ENCODE measurements around the gene FTH1.
"Not testable (repeated sequence)": the region's sequence is repeated elsewhere in the genome, so short reads cannot be mapped to it uniquely, and the experiment has no call there.

Gene FTH1

GRCh38 chr11:61978703-61979661 is 11.5 kb upstream of the FTH1 start:
- DNase-seq (ENCODE audit: low read depth in 3 of 3) = no peak

- DNase-seq (ENCODE audit: low read depth in 3 of 3) = no peak
Measured at GRCh38 chr11:61976813-61977475, 9.5 kb upstream of the FTH1 start.

- no peak for DNase-seq (ENCODE audit: low read depth in 3 of 3)
Measured at GRCh38 chr11:61976420-61976800, 9.0 kb upstream of the FTH1 start.

DNA sequence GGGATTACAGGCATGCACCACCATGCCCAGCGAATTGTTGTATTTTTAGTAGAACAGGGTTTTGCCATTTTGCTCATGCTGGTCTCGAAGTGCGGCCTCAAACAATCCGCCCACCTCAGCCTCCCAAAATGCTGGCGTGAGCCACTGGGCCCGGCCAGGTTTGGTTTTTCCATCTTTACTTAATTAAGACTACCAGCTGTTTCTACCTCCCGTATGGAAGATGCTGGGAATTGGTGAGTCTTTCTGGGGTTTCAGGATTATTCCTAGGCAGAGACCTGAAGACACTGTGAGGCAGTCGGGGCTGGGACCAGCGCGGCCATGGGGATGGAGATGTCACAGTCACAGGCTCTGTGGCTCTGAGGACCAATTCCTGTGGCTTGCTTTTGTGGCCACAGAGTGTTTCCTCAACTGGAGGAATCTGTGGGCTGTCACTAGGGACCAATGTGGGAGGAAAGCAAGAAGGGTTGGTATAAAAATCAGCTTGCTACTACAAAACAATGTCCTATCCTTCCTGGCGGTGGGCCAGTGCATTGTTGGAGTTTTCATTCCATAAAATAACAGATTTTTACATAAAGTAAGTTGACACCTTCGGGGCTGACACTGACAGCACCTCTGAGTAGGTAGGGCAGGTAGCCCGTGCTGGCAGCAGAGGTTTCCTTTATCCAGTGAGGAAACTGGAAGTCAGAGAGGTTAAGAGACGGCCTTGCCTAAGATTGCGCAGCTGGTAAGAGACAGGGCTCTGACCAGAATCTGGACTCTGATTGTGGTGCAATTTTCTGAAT is 8.4 kb upstream of the FTH1 start:
- no peak for DNase-seq (ENCODE audit: low read depth in 3 of 3)

DNA sequence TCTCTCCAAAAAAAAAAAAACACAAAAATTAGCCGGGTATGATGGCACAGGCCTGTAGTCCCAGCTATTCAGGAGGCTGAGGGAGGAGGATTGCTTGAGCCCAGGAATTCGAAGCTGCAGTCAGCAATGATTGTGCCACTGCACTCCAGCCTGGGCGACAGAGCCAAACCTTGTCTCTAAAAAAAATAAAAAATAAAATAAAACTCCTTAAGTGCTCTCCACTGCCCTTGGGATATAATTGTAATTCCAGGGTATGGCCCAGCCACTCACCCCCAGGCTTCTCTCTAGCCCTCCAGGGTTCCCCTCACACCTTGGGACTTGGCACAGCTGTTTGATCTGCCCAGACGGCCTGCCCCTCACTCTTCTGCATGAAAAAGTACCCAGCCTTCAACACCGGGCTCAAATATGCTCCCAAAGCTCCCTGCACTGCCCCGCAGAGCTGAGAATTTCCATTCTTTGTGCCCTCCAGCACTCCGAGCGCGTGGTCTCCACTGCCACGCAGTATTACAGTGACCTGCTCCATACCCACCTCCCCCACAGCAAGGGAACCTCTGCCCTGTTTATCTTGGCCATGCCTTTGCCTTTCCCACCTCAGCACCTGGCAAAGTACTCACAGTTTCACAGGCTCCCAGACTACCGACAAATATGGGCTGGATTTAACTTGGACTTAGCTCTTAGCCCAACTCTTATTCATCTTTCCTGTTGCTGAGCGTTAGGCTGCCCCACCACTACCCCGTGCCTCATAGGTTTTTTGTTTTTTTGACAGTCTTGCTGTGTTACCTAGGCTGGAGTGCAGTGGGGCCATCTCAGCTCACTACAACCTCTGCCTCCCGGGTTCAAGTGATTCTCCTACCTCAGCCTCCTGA is 7.6 kb upstream of the FTH1 start:
- no peak for DNase-seq (ENCODE audit: low read depth in 3 of 3)

DNA sequence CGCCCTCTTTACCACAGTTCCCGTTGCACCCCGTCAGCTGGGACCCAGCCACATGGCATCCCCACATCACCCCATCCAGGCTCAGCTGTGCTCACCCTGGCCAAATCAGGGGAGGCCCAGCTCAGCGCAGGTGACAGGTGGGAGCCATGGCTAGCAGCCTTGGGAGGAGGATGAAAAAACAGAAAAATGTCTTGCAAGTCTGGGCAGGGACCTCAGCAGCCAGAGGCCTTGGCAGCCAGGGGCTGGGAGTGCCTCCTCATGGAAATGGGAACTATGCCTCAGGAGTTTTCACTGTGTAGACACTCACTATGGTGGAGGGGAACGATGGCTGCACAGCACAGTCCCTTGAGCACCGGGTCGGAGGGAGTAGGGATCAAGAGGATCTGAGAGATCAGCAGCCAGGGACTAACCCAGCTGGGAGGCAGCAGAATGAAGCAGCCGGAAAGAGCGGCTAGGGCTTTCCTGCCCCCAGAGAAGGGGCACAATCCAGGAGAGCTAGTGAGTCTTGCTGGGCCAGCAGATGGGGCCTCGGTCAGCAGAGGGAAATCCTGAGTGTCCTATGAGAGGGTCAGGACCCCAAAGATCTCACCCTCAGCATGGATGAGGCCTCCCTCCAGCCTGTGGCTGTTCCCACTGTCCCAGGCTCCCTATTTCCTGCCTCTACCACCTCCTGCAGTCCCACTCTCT is 6.2 kb upstream of the FTH1 start:
- DNase-seq (ENCODE audit: low read depth in 3 of 3) = no peak

- no peak for DNase-seq (ENCODE audit: low read depth in 3 of 3)
Measured at GRCh38 chr11:61972672-61973475, 5.4 kb upstream of the FTH1 start.

DNA sequence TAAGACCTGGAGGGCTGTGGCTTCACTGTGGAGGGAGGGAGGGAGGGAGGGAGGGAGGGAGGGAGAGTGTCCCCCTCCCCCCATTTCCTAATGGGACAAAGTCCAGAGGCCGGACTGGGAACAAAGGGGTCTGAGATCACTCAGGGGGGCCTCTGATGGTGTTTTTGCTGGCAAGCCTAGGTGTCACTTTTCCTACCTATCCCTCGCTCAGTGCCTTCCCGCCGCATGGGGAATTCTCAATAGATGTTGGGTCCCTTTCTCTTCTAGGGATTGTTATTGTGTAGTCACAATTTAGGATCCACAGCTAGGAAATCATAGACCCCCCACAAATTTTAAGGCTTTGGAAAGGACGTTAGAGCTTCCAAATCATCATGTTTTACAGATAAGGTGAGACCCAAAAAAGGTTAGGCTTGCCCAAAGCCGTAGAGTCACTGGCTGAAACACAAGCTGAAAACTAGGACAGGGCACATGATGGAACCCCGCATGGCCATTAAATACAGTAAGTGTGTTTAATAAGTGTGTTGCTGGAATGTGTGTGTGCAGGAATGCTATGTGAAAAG is 4.8 kb upstream of the FTH1 start:
- DNase-seq (ENCODE audit: low read depth in 3 of 3) = no peak

DNA sequence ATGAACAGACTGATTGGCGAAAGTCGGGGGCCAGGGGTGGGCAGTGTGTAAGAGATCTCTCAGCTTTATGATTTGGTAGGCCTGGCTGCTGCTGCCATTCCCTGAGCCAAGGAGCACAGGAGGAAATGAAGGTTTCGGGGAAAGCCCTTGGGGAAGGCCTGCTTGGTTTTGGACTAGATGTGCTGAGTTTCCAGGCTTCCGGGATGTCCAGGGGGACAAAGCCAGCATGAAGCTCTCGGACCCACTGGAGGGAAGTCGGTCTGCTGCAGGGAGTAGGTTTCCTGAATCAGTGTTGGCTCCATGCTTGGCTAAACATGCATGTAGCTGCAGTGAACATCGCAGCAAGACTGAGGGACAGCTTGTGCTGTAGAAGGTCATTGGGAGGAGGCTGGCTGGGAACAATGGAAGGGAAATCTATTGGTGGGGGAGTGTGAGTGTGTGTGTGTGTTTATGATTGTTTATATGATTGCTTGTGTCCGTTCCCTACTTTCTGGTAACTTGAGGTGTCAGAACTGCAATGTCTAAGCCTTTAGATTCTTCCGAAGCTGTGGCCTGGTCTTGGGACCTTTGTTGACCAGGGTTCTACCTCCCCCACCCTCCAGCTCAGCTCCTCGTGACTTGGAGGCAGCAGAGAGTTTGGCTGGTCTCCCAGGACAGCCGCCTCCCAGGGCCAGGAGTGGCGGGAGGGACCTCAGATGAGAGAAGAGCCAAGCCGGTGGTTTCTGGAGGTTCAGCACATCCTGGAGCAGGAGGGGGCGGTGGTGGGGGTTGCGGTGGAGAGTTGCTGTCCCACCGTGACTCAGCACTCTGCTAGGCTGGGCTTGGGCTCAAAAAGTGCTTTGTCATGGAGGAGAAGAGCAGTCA is 4.0 kb upstream of the FTH1 start:
- DNase-seq (ENCODE audit: low read depth in 3 of 3) = peak in 1 of 3 experiments; percentile 52

DNA sequence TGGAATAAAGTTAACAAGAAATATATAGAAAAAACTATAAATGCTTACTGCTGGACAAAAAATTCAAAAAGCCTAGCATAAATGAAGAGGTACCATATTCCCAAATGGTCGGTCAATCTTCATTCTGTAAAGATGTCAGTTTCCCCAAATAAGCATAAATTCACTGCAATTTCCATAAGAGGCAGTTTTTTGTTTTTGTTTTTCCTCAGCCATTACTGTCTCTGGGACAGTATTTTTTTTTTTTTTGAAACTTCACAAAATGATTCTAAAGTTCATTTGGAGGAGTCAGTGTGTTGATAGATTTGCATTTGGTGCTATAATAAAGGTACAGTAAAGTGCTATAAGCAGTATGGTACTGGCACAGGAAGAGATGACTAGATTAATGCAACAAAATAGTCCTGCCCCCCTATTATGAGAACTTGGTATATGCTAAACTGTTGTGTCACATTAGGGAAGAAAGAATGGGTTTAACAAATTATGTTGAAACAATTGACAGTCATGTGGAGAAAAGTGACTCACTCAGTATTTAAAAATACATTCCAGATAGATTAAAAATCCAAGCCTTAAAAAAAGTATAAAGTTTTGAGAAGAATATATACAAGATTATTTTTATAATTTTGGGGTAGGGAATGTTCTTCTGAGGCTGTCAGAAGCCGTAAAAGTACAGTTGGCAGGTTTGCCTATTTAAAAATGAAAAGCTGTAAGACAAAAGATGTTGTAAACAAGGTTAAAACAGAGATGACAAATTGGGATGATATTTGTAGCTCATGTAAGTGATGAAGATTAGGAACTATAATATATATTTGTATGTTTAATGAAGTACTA is 2.6 kb upstream of the FTH1 start:
- no peak for DNase-seq (ENCODE audit: low read depth in 3 of 3)

DNA sequence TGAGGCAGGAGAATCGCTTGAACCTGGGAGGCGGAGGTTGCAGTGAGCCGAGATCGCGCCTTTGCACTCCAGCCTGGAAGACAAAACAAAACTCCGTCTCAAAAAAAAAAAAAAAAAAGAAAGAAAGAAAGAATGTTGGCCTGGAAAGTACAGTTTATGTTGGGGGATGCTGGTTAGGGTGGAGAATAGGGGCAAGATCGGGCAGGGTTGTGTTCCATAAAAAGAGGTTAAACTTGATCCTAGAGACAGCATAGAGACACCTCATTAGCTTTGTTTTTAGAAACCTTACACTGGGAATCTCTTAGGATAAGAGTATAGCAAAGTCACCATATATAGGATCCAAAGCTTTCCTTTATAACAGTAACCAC is 1.9 kb upstream of the FTH1 start:
- no peak for DNase-seq (ENCODE audit: low read depth in 3 of 3)

DNA sequence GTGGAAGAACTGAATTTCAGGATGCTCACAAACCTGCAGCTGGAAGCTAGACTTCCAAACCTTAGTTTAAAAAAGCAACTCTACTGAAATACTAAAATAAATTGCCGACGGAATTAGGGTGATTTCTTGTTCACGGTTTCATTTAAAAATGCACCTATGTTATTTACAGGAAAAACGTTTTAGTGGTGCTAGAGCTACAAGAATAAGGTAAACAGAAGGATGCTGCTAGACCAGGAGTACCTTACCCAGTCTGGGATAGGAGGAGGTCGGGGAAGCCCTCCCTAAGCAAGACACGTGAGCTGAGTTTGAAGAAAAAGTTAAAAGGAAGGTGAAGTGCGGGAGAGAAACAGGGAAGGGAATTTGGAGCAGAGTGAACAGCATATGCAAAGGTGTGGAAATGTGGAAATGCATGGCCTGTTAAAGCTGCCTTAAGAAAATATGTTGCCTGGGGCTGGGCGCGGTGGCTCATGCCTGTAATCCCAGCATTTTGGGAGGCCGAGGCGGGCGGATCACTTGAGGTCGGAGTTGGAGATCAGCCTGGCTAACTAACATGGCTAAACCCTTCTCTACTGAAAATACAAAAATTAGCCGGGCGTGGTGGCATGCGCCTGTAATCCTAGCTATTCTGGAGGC is 1.4 kb upstream of the FTH1 start:
- DNase-seq (ENCODE audit: low read depth in 3 of 3) = no peak

GRCh38 chr11:61967924-61968757 is 707 bp upstream of the FTH1 start:
- DNase-seq (ENCODE audit: low read depth in 3 of 3) = peak in 1 of 3 experiments; percentile 38

- peak in 1 of 3 experiments; percentile 32 for DNase-seq (ENCODE audit: low read depth in 3 of 3)
Measured at GRCh38 chr11:61966734-61967115, 709 bp downstream of the FTH1 start.

- DNase-seq (ENCODE audit: low read depth in 3 of 3) = not testable (repeated sequence)
Measured at GRCh38 chr11:61964666-61965271, 2.7 kb downstream of the FTH1 start.
